Effector memory CD4-positive, alpha-beta T cell (primary cell): ENCODE data around the gene CPNE5.

Experiments
- DNase-seq, 3 donors: peaks; one replicate each; pipeline ENCODE4 v3.0.0-alpha.2; 2020
- H3K27ac ChIP-seq: 2 replicates; pipeline ENCODE4 v1.7.0; 2013; ENCODE audit warnings: mild to moderate bottlenecking, low read length, moderate library complexity; ENCODE audit not compliant: insufficient read depth, poor library complexity, severe bottlenecking
- H3K27me3 ChIP-seq: replicated peaks from 2 replicates; pipeline ENCODE4 v1.7.0; 2013; ENCODE audit warnings: mild to moderate bottlenecking, low read length; ENCODE audit not compliant: insufficient read depth, control insufficient read depth, poor library complexity, severe bottlenecking
- H3K36me3 ChIP-seq: 2 replicates; pipeline ENCODE4 v1.7.0; 2013; ENCODE audit warnings: mild to moderate bottlenecking, low read length, moderate library complexity; ENCODE audit not compliant: control insufficient read depth, insufficient read depth
- H3K4me1 ChIP-seq: 2 replicates; pipeline ENCODE4 v1.7.0; 2013; ENCODE audit warnings: low read length, mild to moderate bottlenecking; ENCODE audit not compliant: control insufficient read depth, insufficient read depth, poor library complexity, severe bottlenecking
- H3K4me3 ChIP-seq: 2 replicates; pipeline ENCODE4 v1.7.0; 2013; ENCODE audit warnings: low read length, low read depth, mild to moderate bottlenecking; ENCODE audit not compliant: insufficient read depth, poor library complexity, severe bottlenecking
- H3K9me3 ChIP-seq: 2 replicates; pipeline ENCODE4 v1.7.0; 2013; ENCODE audit warnings: mild to moderate bottlenecking, low read length, moderate library complexity; ENCODE audit not compliant: control insufficient read depth

Gene CPNE5

GRCh38 chr6:36836111-36837021, 2.9 kb downstream of the CPNE5 start:
- H3K4me1 ChIP-seq = peaks cover 17% of the 10 kb centered on the region
- H3K9me3 ChIP-seq = no peaks in the 10 kb centered on the region
- H3K4me3 ChIP-seq = no peak overlapping the region
- no peaks in the 10 kb centered on the region for H3K36me3 ChIP-seq
- H3K27ac ChIP-seq = no peak overlapping the region
- peaks cover 15% of the 10 kb centered on the region for H3K27me3 ChIP-seq
- DNase-seq = no peak

- no peaks in the 10 kb centered on the region for H3K36me3 ChIP-seq
- H3K27me3 ChIP-seq = peaks cover 12% of the 10 kb centered on the region
- no peak for DNase-seq
- no peak overlapping the region for H3K27ac ChIP-seq
- peaks cover 6% of the 10 kb centered on the region for H3K4me1 ChIP-seq
- no peak overlapping the region for H3K4me3 ChIP-seq
- no peaks in the 10 kb centered on the region for H3K9me3 ChIP-seq
These were observed 4.5 kb downstream of the CPNE5 start for GRCh38 chr6:36834576-36835341.

- H3K9me3 ChIP-seq = no peaks in the 10 kb centered on the region
These were observed 6.0 kb downstream of the CPNE5 start for GRCh38 chr6:36833182-36833789.

GRCh38 chr6:36832313-36832712, 6.9 kb downstream of the CPNE5 start:
- Histone ChIP-seq H3K4me1 (no peaks in the 10 kb centered on the region), H3K27me3 (no peaks in the 10 kb centered on the region), H3K4me3 (no peak overlapping the region), H3K27ac (no peak overlapping the region), H3K36me3 (no peaks in the 10 kb centered on the region), H3K9me3 (no peaks in the 10 kb centered on the region)
- no peak for DNase-seq

More at GRCh38 chr6:36833182-36833789, 6.0 kb downstream of the CPNE5 start:
- Histone ChIP-seq H3K4me1 (no peaks in the 10 kb centered on the region), H3K27me3 (no peaks in the 10 kb centered on the region), H3K27ac (no peak overlapping the region), H3K4me3 (no peak overlapping the region), H3K36me3 (no peaks in the 10 kb centered on the region)
- no peak for DNase-seq

GRCh38 chr6:36830577-36830976, 8.7 kb downstream of the CPNE5 start:
- H3K4me3 ChIP-seq = no peak overlapping the region
- no peaks in the 10 kb centered on the region for H3K27me3 ChIP-seq
- H3K36me3 ChIP-seq = no peaks in the 10 kb centered on the region
- no peaks in the 10 kb centered on the region for H3K9me3 ChIP-seq
- H3K4me1 ChIP-seq = no peaks in the 10 kb centered on the region
- DNase-seq = no peak
- H3K27ac ChIP-seq = no peak overlapping the region

- H3K36me3 ChIP-seq = no peaks in the 10 kb centered on the region
- no peak for DNase-seq
- no peak overlapping the region for H3K4me3 ChIP-seq
- no peak overlapping the region for H3K27ac ChIP-seq
- no peaks in the 10 kb centered on the region for H3K4me1 ChIP-seq
- H3K9me3 ChIP-seq = no peaks in the 10 kb centered on the region
- H3K27me3 ChIP-seq = no peaks in the 10 kb centered on the region
These were observed 9.2 kb downstream of the CPNE5 start for GRCh38 chr6:36829919-36830544.

GRCh38 chr6:36827261-36828079, 11.8 kb downstream of the CPNE5 start:
- Histone ChIP-seq H3K4me3 (no peak overlapping the region), H3K4me1 (no peaks in the 10 kb centered on the region), H3K9me3 (no peaks in the 10 kb centered on the region), H3K27me3 (no peaks in the 10 kb centered on the region), H3K36me3 (no peaks in the 10 kb centered on the region), H3K27ac (no peak overlapping the region)
- DNase-seq = no peak

- no peaks in the 10 kb centered on the region for H3K4me1 ChIP-seq
- no peaks in the 10 kb centered on the region for H3K27me3 ChIP-seq
- no peak overlapping the region for H3K4me3 ChIP-seq
- no peak overlapping the region for H3K27ac ChIP-seq
- no peak for DNase-seq
- no peaks in the 10 kb centered on the region for H3K36me3 ChIP-seq
- H3K9me3 ChIP-seq = no peaks in the 10 kb centered on the region
These were observed 12.6 kb downstream of the CPNE5 start for GRCh38 chr6:36826520-36827227.

GRCh38 chr6:36825994-36826393, 13.2 kb downstream of the CPNE5 start:
- Histone ChIP-seq H3K36me3 (no peaks in the 10 kb centered on the region), H3K9me3 (no peaks in the 10 kb centered on the region), H3K27me3 (no peaks in the 10 kb centered on the region), H3K4me3 (no peak overlapping the region), H3K27ac (no peak overlapping the region), H3K4me1 (no peaks in the 10 kb centered on the region)
- no peak for DNase-seq
